H1 (cell line): Measurements from ENCODE around the gene RPUSD1. TPM values are rescaled to one million over a fixed set of nuclear protein-coding genes. Genes with fewer than 3 reads are reported as not detected.

Experiments used
- HDAC6 ChIP-seq: IDR thresholded peaks from one replicate; pipeline ENCODE4 v1.7.1; 2012; ENCODE audit warnings: low read depth, mild to moderate bottlenecking, inconsistent platforms, low read length, moderate library complexity
- polyA plus RNA-seq, 7 experiments: library from polyadenylated mRNA; depleted of rRNA in 3 of 7; stranded (reverse) in 5 of 7; unstranded in 2 of 7; fragments of >200 nt in 5 of 7; fragments of 200-250 nt in 2 of 7; gene quantifications; 1 replicate in 5 of 7; 2 replicates in 1 of 7; 4 replicates in 1 of 7; pipeline versions ENCODE4 v1.2.1 to v1.2.3, GENCODE V29; 2011 to 2013; ENCODE audit warnings: missing spikeins in 2 of 7, mixed read lengths in 2 of 7
- total RNA-seq: library from RNA; stranded (reverse); fragmentation: NEBNext Ultra II Directional; extraction: Animal tissue kit (Norgen Biotek cat#: 25700); gene quantifications from 2 replicates; pipeline ENCODE4 v1.2.1, GENCODE V29; 2021
- TF ChIP-seq, protein P1 (sequence below): fragments of 300-600 bp; sonication (generic); IDR thresholded peaks from 2 replicates; pipeline ENCODE4 v1.7.1; 2012; ENCODE audit warnings: low read length, moderate library complexity, mild to moderate bottlenecking, inconsistent platforms; ENCODE audit not compliant: insufficient replicate concordance
- TF ChIP-seq, protein P2 (sequence below): IDR thresholded peaks from 2 replicates; pipeline ENCODE4 v1.6.1; 2012; ENCODE audit warnings: inconsistent platforms

Gene RPUSD1
- total and polyA plus RNA-seq, 2 of the 8 experiments (the other 6 are each of a cell fraction or from before 2014, with no cell fraction given), result 32.2 to 61.8 TPM

DNA sequence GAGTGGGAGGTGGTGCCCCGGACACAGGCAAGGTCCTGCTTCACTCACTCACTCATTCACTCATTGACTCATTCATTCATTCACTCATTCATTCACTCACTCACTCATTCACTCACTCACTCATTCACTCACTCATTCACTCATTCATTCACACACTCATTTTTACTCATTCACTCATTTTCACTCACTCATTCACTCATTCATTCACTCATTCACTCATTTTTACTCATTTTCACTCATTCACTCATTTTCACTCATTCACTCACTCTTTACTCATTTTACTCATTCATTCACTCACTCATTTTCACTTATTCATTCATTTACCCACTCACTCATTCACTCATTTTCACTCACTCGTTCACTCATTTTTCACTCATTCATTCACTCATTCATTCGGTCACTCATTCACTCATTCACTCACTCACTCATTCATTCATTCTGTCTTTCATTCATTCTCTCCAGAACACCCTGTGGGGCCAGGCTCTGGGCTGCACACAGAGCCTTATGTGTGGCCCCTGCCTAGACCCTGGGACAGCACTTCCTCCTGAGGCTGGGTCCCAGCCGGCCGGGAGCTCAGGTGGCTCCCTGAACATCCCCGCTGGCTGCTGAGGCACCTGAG lies 9.2 kb downstream of the RPUSD1 start (continued):
- TF ChIP-seq, protein P1, sequence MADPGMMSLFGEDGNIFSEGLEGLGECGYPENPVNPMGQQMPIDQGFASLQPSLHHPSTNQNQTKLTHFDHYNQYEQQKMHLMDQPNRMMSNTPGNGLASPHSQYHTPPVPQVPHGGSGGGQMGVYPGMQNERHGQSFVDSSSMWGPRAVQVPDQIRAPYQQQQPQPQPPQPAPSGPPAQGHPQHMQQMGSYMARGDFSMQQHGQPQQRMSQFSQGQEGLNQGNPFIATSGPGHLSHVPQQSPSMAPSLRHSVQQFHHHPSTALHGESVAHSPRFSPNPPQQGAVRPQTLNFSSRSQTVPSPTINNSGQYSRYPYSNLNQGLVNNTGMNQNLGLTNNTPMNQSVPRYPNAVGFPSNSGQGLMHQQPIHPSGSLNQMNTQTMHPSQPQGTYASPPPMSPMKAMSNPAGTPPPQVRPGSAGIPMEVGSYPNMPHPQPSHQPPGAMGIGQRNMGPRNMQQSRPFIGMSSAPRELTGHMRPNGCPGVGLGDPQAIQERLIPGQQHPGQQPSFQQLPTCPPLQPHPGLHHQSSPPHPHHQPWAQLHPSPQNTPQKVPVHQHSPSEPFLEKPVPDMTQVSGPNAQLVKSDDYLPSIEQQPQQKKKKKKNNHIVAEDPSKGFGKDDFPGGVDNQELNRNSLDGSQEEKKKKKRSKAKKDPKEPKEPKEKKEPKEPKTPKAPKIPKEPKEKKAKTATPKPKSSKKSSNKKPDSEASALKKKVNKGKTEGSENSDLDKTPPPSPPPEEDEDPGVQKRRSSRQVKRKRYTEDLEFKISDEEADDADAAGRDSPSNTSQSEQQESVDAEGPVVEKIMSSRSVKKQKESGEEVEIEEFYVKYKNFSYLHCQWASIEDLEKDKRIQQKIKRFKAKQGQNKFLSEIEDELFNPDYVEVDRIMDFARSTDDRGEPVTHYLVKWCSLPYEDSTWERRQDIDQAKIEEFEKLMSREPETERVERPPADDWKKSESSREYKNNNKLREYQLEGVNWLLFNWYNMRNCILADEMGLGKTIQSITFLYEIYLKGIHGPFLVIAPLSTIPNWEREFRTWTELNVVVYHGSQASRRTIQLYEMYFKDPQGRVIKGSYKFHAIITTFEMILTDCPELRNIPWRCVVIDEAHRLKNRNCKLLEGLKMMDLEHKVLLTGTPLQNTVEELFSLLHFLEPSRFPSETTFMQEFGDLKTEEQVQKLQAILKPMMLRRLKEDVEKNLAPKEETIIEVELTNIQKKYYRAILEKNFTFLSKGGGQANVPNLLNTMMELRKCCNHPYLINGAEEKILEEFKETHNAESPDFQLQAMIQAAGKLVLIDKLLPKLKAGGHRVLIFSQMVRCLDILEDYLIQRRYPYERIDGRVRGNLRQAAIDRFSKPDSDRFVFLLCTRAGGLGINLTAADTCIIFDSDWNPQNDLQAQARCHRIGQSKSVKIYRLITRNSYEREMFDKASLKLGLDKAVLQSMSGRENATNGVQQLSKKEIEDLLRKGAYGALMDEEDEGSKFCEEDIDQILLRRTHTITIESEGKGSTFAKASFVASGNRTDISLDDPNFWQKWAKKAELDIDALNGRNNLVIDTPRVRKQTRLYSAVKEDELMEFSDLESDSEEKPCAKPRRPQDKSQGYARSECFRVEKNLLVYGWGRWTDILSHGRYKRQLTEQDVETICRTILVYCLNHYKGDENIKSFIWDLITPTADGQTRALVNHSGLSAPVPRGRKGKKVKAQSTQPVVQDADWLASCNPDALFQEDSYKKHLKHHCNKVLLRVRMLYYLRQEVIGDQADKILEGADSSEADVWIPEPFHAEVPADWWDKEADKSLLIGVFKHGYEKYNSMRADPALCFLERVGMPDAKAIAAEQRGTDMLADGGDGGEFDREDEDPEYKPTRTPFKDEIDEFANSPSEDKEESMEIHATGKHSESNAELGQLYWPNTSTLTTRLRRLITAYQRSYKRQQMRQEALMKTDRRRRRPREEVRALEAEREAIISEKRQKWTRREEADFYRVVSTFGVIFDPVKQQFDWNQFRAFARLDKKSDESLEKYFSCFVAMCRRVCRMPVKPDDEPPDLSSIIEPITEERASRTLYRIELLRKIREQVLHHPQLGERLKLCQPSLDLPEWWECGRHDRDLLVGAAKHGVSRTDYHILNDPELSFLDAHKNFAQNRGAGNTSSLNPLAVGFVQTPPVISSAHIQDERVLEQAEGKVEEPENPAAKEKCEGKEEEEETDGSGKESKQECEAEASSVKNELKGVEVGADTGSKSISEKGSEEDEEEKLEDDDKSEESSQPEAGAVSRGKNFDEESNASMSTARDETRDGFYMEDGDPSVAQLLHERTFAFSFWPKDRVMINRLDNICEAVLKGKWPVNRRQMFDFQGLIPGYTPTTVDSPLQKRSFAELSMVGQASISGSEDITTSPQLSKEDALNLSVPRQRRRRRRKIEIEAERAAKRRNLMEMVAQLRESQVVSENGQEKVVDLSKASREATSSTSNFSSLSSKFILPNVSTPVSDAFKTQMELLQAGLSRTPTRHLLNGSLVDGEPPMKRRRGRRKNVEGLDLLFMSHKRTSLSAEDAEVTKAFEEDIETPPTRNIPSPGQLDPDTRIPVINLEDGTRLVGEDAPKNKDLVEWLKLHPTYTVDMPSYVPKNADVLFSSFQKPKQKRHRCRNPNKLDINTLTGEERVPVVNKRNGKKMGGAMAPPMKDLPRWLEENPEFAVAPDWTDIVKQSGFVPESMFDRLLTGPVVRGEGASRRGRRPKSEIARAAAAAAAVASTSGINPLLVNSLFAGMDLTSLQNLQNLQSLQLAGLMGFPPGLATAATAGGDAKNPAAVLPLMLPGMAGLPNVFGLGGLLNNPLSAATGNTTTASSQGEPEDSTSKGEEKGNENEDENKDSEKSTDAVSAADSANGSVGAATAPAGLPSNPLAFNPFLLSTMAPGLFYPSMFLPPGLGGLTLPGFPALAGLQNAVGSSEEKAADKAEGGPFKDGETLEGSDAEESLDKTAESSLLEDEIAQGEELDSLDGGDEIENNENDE, result no peak
- TF ChIP-seq, protein P2, sequence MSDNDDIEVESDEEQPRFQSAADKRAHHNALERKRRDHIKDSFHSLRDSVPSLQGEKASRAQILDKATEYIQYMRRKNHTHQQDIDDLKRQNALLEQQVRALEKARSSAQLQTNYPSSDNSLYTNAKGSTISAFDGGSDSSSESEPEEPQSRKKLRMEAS, result no peak
- no peak for TF ChIP-seq HDAC6
